Hair follicle dermal papilla cell (primary cell): Measurements from ENCODE around the gene BCL2L11. TPM values are rescaled to one million over a fixed set of nuclear protein-coding genes. Genes with fewer than 3 reads are reported as not detected.

Experiments
- total RNA-seq: library from RNA; depleted of rRNA; stranded (reverse); fragments of >200 nt; gene quantifications from 2 replicates; pipeline ENCODE4 v1.2.3, GENCODE V29; 2012

BCL2L11 gene, protein sequence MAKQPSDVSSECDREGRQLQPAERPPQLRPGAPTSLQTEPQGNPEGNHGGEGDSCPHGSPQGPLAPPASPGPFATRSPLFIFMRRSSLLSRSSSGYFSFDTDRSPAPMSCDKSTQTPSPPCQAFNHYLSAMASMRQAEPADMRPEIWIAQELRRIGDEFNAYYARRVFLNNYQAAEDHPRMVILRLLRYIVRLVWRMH
- total RNA-seq = 9.8 and 11.8 TPM in 2 replicates

GRCh38 chr2:111120253-111121027 is at the start of gene BCL2L11:
Gene BCL2L11 (plus strand): TSS chr2:111120914. CDS start chr2:111123746, 2,832 bp downstream.

